Hepatocyte (in vitro differentiated cells): Measurements from ENCODE around the gene ERCC3.

ENCODE experiments used
- EZH2 ChIP-seq: fragments of 200-600 bp; sonication (generic); IDR thresholded peaks from 2 replicates; pipeline ENCODE4 v1.6.1; 2016; ENCODE audit warnings: antibody characterized with exemption, mild to moderate bottlenecking, borderline replicate concordance
- TF ChIP-seq, protein P1 (sequence below): fragments of 200-600 bp; sonication (generic); IDR thresholded peaks from 2 replicates; pipeline ENCODE4 v1.5.1; 2016; ENCODE audit warnings: antibody characterized with exemption, mild to moderate bottlenecking; ENCODE audit not compliant: poor library complexity

DNA sequence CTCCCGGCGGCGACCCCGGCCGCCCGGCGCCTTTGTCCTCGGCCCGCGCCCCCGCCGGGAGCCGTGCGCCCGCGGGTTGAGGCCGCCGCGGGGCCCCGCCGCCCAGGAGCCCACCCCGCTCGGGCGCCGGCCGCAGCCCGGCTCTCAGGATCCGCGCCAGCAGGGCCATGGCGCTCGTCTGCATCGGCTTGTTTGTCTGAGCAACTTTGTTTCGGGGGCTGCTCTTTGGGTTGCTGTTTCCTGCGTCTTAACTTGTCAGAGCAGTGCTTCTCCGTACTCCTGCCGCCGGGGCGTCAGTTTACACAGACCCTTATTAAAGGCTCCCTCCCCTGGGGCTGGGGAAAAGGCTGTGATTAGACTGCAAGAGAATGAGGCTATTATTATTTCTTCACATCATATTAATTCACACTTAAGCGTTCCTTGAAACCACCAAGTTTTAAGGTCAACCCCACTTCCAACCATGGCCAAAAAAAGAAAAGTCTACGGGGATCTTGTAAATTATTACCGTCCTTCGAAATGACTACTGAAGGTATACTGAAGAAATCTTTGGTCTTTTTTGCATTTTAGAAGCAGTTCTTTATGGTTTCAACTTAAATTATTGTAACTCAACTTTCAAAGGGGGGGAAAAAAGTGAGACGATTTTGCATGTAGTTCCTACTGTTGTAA is 73.7 kb downstream of the ERCC3 start, which contains the start of gene CYP27C1:
- TF ChIP-seq, protein P1, sequence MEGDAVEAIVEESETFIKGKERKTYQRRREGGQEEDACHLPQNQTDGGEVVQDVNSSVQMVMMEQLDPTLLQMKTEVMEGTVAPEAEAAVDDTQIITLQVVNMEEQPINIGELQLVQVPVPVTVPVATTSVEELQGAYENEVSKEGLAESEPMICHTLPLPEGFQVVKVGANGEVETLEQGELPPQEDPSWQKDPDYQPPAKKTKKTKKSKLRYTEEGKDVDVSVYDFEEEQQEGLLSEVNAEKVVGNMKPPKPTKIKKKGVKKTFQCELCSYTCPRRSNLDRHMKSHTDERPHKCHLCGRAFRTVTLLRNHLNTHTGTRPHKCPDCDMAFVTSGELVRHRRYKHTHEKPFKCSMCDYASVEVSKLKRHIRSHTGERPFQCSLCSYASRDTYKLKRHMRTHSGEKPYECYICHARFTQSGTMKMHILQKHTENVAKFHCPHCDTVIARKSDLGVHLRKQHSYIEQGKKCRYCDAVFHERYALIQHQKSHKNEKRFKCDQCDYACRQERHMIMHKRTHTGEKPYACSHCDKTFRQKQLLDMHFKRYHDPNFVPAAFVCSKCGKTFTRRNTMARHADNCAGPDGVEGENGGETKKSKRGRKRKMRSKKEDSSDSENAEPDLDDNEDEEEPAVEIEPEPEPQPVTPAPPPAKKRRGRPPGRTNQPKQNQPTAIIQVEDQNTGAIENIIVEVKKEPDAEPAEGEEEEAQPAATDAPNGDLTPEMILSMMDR: no peak
- no peak for TF ChIP-seq EZH2
